HG02759 (cell line): ENCODE measurements around the gene ACSF2.

ENCODE experiments used
- ATAC-seq: cut with Tn5 transposase; IDR thresholded peaks from one replicate; pipeline ENCODE4 v1.9.1; 2021; ENCODE audit warnings: mild to moderate bottlenecking, moderate library complexity; ENCODE audit not compliant: unreplicated experiment

ACSF2 gene

DNA sequence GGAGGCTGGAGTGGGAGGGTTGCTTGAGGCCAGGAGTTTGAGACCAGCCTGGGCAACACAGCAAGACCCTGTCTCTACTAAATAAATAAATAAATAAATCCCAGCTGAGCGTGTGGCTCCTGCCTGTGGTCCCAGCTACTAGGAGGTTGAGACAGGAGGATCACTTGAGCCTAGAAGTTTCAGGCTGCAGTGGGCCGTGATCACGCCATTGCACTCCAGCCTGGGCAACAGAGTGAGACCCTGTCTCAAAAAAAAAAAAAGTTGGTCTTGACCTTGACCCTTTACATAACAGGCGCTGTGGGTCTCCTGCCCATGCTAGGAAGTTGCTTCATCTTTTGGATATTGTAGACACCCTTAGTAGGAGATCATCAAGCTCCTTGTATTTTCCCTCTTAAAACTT, 11.4 kb downstream of the ACSF2 start:
- no peak for ATAC-seq

DNA sequence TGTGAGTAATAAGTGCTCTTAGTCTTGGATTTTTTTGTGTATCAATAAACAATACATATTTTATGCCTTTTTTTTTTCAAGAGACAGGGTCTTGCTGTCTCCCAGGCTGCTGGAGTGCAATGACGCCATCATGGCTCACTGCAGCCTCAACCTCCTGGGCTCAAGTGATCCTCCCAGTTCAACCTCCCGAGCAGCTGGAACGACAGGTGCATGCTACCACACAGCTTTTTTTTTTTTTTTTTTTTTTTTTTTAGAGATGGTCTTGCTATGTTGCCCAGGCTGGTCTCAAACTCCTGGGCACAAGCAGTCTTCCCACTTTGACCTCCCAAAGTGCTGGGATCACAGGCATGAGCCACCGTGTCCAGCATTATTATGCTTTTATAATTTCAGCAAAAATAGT, 13.0 kb downstream of the ACSF2 start:
- no peak for ATAC-seq

DNA sequence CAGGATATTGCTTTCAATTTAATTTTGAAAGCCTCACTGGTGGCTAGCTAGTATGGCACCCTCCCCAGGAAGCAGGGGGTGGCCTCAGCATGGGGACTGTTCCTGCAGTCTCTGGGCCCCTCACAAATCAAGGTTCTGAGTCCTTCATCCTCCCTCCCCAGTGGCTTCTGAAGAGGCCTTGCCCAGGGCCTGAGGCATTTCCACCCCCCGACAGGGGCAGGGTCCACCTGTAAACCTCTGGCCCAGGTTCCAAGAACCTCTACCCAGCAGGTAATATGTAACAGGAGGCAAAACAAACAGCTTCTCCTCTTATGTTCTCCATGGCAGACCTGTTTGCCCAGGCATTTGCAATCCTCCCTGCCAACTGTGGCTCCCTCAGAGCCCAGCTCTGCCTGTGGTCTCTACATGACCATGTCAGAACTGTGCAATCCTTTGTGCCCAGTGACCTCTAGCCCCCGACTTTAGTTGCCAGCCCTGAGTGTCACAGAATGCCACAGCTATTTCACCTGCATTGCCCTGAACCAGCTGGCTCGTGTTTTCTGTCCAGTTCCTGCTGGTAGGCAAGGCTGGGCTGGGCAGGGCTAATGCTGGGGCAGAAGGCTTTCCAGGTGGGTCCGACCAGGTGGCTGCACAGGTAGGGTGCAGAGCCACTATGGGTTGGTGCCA, 14.3 kb downstream of the ACSF2 start:
- no peak for ATAC-seq

DNA sequence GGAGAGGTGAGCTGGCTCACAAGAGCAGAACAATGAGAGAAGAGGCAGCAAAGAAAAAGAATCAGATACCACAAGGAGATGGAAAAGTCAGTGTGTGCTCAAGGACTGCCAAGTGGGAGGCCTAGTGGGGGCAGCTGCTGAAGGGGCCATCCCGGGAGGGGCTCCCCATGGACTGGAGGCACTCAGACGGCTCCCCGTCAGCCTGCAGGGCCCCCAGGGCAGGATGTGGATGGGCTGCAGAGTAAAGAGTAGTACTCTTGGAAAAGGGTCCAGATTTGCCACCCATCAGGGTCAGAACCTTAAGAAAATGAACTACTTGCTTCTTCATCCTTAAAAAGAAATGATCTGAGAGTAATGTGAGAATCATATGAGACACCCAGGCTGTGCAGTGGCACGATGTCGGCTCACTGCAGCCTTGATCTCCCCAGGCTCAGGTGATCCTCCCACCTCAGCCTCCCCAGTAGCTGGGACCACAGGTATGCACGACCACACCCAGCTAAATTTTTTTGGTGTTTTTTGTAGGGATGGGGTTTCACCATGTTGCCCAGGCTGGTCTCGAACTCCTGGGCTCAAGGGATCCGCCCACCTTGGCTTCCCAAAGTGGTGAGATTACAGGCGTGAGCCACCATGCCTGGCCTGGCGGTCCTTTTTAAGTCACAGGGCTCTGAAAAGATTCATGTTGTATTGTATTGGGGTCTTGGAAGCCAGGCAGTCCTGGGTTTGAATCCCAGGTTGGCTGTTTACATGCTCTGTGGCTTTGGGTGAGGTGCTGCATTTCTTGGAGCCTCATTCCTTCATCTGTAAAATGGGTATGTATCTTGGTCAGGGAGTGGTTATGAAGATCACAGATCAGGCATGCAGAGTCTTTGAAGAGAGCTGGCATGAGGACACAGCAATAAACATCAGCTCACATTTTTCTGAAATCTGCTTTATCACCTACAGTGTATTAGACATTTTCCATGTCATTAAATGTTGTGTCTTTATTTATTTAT, 15.1 kb downstream of the ACSF2 start:
- ATAC-seq = no peak

DNA sequence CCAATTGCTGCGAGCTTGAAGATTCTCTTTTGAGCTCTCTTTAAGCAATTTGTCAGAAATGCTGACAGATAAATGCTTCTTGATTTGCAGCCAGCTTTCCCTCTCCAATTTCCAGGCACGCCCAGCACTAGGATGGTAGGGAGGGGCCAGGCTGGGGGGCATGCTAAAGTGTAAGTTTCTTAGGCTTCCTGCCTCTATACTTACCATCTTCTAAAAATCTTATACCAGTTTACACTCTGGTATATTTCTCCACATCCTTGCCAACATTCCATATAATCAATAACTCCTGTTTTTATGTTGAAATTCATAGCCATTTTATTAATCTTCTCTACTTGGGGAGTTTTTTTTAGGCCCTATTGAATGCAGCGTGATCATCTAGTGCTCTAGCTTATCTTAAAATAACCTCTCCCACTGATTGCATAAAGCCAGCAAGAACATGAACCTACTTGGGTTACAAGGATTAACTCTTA, 17.5 kb downstream of the ACSF2 start:
- no peak for ATAC-seq

DNA sequence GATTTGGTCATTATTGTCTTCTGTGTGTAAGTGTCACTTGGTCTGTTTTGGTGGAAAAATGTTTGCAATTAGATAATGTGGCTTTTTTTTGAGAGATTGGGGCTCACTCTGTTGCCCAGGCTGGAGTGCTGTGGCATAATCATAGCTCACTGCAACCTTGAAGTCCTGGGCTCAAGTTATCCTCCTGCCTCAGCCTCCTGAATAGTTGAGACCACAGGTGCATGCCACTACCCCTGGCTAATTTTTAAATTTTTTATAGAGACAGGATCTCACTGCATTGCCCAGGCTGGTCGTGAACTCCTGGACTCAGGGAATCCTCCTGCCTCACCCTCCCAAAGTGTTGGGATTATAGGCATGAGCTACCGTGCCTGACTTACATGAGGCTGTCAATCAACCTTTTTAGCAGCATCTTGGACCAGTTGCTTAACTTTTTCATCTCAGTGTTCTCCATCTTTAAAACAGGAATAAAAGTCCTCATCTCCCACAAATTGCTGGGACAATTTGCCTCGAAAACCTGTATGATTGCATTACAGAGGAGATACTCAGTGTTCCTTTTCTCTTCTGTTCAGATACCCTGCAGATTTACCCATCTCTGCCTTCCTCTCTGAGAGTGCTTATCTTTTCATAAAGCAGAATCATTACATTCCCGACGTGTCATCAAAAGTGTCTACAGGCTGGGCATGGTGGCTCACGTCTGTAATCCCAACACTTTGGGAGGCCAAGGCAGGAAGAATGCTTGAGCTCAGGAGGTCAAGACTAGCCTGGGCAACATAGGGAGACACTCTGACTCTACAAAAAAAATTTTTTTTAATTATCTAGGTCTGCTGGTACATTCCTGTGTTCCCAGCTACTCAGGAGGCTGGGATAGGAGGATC, 19.1 kb downstream of the ACSF2 start:
- no peak for ATAC-seq

DNA sequence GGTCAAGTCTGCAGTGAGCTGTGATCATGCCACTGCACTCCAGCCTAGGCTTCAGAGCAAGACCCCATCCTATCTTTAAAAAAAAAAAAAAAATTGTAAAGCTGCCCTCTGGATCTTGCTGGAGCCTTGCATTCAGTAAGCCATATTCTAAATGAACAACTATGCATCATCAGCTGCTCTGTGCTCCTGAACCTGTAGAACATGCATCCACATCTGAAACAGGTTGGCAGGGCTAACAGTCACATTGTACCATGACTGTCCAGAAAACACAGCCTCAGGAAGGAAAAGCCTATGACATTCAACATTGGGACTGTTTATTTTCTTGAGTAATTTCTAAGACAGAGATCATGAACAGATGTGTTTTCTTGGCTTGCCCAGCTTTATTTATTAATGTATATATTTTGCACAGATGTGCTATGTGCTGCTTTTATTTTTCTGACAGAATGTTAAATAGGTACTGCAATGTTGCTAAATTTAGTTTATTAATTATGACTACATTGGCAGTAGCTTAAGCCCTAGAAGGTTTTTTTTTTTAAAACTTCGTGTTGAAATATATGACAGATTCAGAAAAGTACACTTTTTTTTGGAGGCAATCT, 19.8 kb downstream of the ACSF2 start:
- ATAC-seq = no peak

DNA sequence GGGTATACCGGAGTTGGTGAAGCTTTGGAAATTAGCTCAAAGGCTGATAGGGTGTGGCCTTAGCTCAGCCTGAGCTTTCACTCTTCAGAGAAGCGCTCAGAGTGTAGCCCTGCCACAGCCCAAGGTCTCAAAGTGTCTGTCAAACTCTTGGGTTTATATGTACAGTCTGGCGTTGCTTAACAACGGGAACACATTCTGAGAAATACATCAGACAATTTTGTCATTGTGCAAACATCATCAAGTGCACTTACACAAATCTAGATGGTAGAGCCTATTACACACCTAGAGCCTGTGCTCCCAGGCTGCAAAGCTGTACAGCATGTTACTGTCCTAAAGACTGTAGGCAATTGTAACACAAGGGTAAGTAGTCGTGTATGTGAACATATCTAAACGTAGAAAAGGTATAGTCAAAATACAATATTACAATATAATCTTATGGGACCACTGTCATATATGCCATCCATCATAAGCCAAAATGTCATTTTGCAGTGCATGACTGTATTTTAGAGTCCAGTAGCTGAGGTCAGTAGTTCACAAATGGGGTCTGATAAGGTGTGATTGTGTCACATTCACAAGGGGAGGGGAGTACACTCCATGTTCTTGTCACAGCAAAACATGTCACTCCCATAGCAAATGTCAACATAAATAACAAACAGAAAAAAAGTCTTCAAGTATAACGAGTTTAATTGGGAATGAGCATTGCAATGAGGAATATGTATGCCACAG, 22.0 kb downstream of the ACSF2 start:
- ATAC-seq = no peak

DNA sequence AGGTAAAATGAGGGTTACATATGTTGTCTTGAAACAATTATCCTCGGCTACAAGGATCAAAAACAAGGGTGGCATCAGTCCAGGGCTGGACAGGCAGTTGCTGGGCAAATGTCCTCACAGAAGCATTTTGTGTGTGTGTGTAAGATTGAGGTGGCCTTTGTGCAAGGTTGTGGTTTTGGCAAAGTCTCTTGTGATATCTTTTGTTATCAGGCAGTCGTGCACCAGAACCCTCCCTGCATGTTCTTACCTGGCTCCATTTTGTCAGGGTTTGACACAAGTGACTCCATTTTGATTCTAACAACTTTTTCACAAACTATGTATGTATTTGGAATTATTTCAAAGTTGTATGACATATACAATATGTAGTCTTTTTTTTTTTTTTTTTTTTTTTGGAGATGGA, 22.6 kb downstream of the ACSF2 start:
- no peak for ATAC-seq

DNA sequence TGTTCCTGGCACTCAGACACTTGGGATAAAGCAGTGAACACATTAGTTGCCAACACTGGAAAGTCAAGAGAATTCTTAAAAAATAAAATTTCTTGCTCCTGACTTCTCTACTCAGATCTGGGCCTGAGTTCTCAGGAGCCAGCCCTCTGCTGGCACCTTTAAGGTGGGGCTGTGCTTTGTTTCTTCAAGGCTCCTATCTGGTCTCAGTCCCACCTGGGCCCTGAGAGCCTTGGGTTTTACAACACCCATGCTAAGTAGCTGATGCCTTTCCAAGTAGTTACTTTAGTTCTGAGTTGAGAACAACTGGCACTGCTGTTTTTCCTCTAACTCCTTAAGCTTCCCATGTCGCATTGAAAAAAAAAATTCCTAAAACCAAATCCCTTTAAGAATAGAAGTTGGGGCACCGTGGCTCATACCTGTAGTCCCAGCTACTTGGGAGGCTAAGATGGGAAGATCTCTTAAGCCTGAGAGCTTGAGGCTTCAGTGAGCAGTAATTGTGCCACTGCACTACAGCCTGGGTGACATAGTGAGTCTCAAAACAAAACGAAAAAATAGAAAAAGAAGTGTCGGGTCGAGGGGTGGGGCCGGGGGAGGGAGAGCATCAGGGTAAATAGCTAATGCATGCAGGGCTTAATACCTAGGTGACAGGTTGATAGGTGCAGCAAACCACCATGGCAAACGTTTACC, 26.1 kb downstream of the ACSF2 start:
- no peak for ATAC-seq

DNA sequence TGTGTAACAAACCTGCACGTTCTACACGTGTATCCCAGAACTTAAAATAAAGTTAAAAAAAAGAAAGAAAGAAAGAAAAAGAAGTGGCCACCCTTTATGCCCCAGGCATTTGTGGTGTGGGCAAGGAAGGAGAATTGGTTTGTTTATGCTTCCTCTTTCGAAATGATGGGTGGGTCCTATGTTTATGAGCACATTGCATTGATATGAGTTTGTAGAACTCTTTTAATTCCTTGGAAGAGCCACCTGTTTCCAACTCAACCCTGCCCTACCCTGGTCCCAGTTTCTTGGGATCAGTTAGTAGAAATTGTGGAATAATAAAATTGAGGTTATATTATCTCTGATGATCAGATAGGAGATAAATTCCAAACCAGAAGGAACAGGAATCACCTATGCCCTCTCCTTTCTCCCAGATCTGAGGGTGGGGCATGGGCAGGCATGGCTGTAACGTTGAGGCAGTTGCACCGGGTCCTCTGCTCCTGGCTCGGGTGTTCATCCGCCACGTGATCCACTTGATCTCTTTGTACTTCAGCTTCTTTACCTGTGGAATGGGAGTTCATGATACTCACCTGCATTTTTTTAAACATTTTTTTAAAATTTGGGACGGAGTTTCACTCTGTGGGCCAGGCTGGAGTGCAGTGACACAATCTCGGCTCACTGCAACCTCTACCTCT, 26.7 kb downstream of the ACSF2 start:
- ATAC-seq = no peak

DNA sequence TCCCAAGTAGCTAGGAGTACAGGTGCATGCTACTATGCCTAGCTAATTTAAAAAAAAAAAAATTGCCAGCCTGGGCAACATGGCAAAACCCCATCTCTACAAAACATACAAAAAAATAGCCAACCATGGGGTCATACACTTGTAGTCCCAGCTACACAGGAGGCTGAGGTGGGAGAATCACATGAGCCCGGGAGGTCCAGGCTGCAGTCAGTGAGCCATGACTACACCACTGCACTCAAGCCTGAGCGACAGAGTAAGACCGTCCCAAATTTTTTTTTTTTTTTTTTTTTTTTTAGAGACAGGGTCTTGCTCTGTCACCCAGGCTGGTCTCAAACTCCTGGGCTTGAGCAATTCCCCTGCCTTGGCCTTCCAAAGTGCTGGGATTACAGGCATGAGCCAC, 27.9 kb downstream of the ACSF2 start:
- ATAC-seq = no peak

DNA sequence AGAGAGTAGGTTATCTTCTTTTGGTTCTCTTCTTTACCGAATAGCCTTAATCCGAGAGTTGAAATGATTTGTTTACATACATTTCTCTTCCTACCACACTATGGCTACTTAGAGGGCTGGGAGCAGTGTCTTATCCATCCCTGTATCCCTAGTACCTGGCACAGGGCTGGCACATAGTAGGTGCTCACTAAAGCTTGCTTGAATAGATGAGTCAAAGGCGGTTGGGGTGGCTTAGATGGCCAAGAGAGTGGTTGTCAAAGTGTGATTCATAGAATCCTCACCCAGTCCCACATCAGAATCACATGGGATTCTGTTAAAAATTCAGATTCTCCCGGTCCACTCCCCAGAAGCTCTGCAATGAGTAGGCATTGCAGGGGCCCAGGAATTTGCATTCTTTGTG, 31.6 kb downstream of the ACSF2 start:
- ATAC-seq = no peak

DNA sequence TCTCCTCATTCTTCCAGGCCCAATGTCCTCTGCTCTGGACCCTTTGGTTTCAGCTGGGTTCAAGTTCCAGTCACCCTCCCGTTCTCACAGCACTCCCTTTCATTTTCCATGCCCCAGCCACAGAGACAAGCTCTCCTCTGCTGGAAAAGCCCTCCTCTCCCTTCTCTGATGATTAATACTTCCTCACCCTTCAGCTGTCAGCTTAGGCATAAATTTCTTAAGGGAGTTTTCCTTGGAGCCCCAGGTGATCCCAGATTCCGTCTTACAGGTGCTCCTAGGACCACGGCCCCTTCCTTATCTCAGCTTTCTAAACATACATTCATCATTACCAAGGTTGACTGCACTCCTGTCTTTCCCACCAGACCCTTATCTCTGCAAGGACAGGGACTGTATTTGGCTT, 32.3 kb downstream of the ACSF2 start:
- ATAC-seq = no peak

DNA sequence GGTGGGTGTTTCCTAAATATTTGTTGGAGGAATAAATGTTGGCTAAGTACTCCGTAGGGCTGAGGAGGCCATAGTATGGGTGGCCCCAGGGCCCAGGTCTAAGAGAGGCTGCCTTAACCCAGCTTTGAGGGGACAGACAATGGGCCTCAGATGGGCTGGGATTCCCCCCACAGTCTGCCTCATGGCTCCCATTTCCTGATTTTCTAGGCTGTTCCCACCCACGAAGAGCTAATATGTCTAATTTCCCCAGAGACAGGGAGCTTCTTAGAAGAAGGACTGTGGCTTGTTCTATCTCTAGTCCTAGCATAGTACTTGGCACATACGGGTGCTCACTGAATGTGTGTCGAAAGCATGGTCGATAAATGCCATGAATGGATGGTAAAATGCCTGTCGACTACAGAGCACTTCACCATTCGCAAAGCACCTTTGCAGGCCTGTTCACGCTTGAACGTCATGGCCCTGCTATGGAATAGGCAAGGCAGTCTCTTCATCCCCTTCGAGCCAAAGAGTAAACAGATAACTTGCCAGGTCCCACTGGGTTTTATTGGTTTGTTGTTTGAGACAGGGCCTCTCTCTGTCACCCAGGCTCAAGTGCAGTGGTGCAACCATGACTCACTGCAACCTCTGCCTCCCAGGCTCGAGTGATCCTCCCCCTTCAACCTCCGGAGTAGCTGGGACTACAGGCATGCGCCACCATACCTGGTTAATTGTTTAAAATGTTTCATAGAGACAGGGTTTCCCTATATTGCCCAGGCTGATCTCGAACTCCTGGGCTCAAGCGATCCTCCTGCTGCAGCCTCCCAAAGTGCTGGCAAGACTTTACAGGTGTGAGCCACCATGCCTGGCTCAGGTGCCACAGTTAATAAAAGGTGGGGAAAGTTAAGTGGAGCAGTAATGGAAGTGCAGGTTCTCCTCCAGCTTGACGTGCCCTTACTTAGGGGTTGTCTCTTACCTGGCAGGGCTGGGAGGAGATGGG, 33.0 kb downstream of the ACSF2 start:
- ATAC-seq = no peak

DNA sequence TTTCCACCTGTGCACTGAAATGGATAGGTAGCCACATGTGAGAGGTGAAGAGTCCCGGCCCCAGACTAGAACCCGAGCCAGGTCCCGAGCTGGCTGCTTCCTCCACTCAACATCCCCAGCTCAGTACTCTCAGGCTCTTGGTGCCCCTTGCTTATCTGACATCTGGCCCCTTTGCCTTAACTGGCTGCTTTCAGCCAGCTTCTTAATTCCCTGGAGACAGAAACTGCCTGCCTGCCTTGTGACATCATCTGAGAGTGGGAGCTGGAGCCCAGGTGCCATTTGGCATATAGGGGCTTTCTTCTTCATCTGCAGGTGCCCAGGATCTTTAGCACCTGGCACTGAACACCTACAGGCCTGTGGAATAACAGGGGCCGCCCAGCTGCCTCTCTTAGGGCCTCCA, 33.7 kb downstream of the ACSF2 start:
- ATAC-seq = no peak

DNA sequence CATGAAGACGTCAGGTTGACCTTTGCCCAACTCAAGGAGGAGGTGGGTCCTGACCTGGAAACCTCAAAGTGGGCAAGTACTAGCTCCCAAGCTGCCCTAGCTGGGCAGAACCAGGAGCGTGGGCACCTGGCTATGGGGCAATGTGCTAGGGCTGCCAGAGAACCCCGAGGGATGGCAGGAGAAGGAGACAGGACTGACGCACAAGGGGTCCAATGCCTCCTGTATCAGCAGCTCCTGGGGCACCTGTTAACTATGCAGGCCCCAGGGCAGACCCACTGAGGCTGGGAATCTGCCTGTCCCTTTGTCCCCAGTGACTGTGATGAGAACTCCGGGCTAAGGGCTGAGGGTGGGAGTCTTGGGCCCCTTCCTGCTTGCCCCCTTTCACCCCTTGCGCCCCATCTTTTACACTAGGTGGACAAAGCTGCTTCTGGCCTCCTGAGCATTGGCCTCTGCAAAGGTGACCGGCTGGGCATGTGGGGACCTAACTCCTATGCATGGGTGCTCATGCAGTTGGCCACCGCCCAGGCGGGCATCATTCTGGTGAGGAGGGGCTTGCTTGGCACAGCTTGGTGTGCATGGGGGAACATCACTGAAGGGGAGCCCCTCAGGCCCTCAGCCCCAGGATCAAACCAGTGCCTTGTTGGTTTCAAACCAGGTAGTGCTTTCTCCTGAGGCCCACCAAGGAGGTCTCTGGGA, 35.0 kb downstream of the ACSF2 start:
- ATAC-seq = no peak
